NB4 (cell line): ENCODE measurements around the gene ACADL.

Source experiments
- DNase-seq: peaks from one replicate; pipeline ENCODE4 v3.0.0; 2010; ENCODE audit warnings: low read depth
- H3K4me3 ChIP-seq: one replicate; pipeline ENCODE4 v1.5.1; 2011; ENCODE audit warnings: mild to moderate bottlenecking, low read depth, low read length, moderate library complexity
- CTCF ChIP-seq: IDR thresholded peaks from one replicate; pipeline ENCODE4 v1.5.1; 2012; ENCODE audit warnings: low read depth, low read length
- MAX ChIP-seq: IDR thresholded peaks from 2 replicates; pipeline ENCODE4 v1.6.1; 2011; ENCODE audit warnings: low read depth, low read length
- MYC ChIP-seq: IDR thresholded peaks from 2 replicates; pipeline ENCODE4 v1.6.1; 2011; ENCODE audit warnings: low read depth, low read length
- POLR2A ChIP-seq: IDR thresholded peaks from 2 replicates; pipeline ENCODE4 v1.6.1; 2011; ENCODE audit warnings: mild to moderate bottlenecking; ENCODE audit not compliant: insufficient read length; ENCODE audit errors: extremely low read depth

ACADL gene

GRCh38 chr2:210171309-210172218, 53.7 kb downstream of the ACADL start, which contains the start of gene KANSL1L:
TSS of gene KANSL1L (minus strand) at chr2:210171409. CDS start at chr2:210154582, 16,827 bp downstream.
- peak; percentile 98 for DNase-seq
- H3K4me3 ChIP-seq = peak within 1 kb of the TSS; percentile 87
- TF ChIP-seq MYC (no peak; the same call in 1 of the 2 replicates), POLR2A (peak; percentile 62)

- peak overlapping the region; percentile 87 for H3K4me3 ChIP-seq
- peak; percentile 100 for TF ChIP-seq MAX
- peak; percentile 69 for TF ChIP-seq MYC
- no peak for TF ChIP-seq CTCF
- peak; percentile 46 for TF ChIP-seq POLR2A
- DNase-seq = peak; percentile 98
Observed at GRCh38 chr2:210170446-210171303, 54.6 kb downstream of the ACADL start.

- peak overlapping the region; percentile 87 for H3K4me3 ChIP-seq
- DNase-seq = no peak
- TF ChIP-seq MYC = no peak; the same call in 1 of the 2 replicates
- TF ChIP-seq CTCF = no peak
- no peak for TF ChIP-seq MAX
- no peak for TF ChIP-seq POLR2A
Observed at GRCh38 chr2:210170196-210170445, 55.1 kb downstream of the ACADL start.

- DNase-seq = peak; percentile 83
- TF ChIP-seq MYC (no peak), CTCF (no peak), POLR2A (no peak), MAX (no peak)
Observed at GRCh38 chr2:210169516-210170195, 55.6 kb downstream of the ACADL start.

GRCh38 chr2:210167227-210167626, 58.0 kb downstream of the ACADL start:
- TF ChIP-seq POLR2A (no peak), MYC (no peak), MAX (no peak), CTCF (no peak)
- peak overlapping the region; percentile 87 for H3K4me3 ChIP-seq

More at GRCh38 chr2:210169516-210170195, 55.6 kb downstream of the ACADL start:
- H3K4me3 ChIP-seq = peak overlapping the region; percentile 87

More at GRCh38 chr2:210167227-210167626, 58.0 kb downstream of the ACADL start:
- DNase-seq = no peak
